Measurements from ENCODE around the gene CSRP3. TPM values are rescaled to one million over a fixed set of nuclear protein-coding genes. Genes with fewer than 3 reads are reported as not detected.

Gene CSRP3
- total RNA-seq, 2 donors from 2014 or later, result 2.7 TPM; not detected in 1

DNA sequence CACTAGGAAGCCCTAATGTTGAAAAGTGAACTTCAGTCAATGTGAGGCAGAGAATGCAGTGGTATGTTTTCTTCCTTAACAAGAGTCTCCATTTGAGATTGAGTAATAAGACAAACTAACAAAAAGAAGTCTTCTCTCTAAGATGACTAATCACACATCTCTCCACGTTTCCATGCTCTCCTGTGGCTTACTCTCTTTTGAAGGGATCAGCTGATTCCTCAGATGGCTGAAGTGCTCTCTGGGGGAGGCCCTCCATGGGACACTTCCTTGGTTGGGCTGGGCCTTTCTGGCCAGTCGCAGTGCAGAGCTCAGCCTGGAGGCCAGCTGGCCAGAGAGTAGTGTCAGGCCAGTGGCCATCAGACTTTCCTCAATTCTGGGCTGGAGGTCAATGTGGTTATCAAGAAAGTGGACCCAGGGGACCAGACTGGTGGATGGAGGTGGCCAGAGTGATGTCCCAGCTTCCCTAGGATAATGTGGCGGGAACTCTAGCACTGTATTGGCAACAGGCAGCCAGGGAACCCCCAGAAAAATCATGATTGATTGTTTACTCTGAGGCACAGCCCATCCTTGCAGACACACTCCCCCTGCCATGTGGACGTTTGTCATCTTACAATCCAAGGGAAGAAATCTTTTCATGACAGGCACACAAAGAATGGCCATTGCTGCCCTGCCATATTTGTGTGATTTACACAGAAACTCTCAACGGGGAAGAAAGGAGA is 14.5 kb downstream of the CSRP3 start:
- TF ChIP-seq POLR2A (IDR thresholded peaks at IDR 0.05) (no peak), POLR2AphosphoS5 (IDR thresholded peaks at IDR 0.05) (no peak)
- TF ChIP-seq, protein P1, sequence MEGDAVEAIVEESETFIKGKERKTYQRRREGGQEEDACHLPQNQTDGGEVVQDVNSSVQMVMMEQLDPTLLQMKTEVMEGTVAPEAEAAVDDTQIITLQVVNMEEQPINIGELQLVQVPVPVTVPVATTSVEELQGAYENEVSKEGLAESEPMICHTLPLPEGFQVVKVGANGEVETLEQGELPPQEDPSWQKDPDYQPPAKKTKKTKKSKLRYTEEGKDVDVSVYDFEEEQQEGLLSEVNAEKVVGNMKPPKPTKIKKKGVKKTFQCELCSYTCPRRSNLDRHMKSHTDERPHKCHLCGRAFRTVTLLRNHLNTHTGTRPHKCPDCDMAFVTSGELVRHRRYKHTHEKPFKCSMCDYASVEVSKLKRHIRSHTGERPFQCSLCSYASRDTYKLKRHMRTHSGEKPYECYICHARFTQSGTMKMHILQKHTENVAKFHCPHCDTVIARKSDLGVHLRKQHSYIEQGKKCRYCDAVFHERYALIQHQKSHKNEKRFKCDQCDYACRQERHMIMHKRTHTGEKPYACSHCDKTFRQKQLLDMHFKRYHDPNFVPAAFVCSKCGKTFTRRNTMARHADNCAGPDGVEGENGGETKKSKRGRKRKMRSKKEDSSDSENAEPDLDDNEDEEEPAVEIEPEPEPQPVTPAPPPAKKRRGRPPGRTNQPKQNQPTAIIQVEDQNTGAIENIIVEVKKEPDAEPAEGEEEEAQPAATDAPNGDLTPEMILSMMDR (IDR thresholded peaks at IDR 0.05), result no peak
- Histone ChIP-seq H3K4me1 (replicated peaks) (no peaks in the 10 kb centered on the region), H3K27ac (no peak overlapping the region), H3K27me3 (replicated peaks; ENCODE audit: insufficient read depth) (no peaks in the 10 kb centered on the region), H3K36me3 (no peaks in the 10 kb centered on the region), H3K4me3 (no peak overlapping the region), H3K9me3 (no peaks in the 10 kb centered on the region)
- WGBS, result 60% methylated on average over 5 of the region's 5 CpGs
- no peak for DNase-seq (ENCODE audit: low spot score)
- intact Hi-C loops (cut with DNase I), result no loop called here

DNA sequence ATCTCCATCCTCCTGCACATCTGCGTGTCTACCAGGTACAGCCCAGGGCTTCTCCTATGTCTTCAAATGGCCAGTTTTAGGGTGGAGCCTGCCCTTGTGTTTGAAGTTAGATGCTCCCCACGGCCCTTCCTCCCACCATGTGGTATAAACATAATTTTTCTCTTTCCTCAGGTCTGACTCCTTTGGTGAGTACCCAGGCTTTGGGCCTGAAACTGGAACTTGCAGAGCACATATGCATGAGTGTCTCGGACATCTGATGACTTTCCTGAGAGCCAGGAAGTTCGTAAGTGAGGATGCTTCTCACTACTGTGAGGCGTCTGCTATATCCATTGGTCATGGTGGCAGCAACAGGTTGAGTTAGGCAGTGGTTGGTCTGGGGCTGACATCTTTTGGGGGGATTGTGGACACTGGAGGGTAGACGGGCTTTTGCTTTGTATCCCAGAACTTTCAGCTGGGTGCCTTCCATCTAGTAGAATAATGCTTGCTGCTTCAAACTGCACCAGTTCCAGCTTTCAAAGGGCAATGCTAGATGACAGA is 16.2 kb downstream of the CSRP3 start:
- 76% methylated on average over 6 of the region's 6 CpGs for WGBS
- H3K4me1 ChIP-seq (replicated peaks), result no peaks in the 10 kb centered on the region
- no peaks in the 10 kb centered on the region for H3K9me3 ChIP-seq
- no peak overlapping the region for H3K27ac ChIP-seq
- no peaks in the 10 kb centered on the region for H3K36me3 ChIP-seq
- TF ChIP-seq, protein P1 (IDR thresholded peaks at IDR 0.05), result no peak
- TF ChIP-seq POLR2A (IDR thresholded peaks at IDR 0.05), result no peak
- no peak for TF ChIP-seq POLR2AphosphoS5 (IDR thresholded peaks at IDR 0.05)
- DNase-seq (ENCODE audit: low spot score), result no peak
- H3K4me3 ChIP-seq, result no peak overlapping the region
- H3K27me3 ChIP-seq (replicated peaks; ENCODE audit: insufficient read depth), result no peaks in the 10 kb centered on the region
- intact Hi-C loops (cut with DNase I), result no loop called here

DNA sequence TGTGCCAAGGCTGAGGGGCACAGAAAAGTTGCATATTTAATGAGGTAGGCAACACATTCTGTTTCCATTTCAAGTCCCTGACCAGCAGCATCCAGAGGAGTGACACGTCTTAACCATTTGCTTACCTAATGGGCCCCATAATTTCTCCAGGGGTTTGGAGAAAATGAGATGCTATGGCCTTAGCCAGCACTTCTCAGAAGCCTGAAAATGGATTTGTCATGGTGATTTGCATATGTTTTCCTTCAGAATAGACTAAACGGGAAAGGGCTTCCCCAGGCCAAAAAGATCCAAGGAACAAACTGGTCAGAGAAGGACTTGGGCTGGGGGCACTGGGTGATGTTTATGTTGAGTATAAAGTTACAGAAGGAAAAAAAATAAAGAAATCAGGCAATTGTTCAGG is 16.7 kb downstream of the CSRP3 start:
- no peak for DNase-seq (ENCODE audit: low spot score)
- Histone ChIP-seq H3K9me3 (no peaks in the 10 kb centered on the region), H3K4me1 (replicated peaks) (no peaks in the 10 kb centered on the region), H3K27me3 (replicated peaks; ENCODE audit: insufficient read depth) (no peaks in the 10 kb centered on the region), H3K36me3 (no peaks in the 10 kb centered on the region), H3K4me3 (no peak overlapping the region), H3K27ac (no peak overlapping the region)
- TF ChIP-seq POLR2A (IDR thresholded peaks at IDR 0.05), result no peak
- TF ChIP-seq, protein P1 (IDR thresholded peaks at IDR 0.05), result no peak
- no peak for TF ChIP-seq POLR2AphosphoS5 (IDR thresholded peaks at IDR 0.05)
- 68% methylated on average over 2 of the region's 2 CpGs for WGBS
- intact Hi-C loops (cut with DNase I), result no loop called here

DNA sequence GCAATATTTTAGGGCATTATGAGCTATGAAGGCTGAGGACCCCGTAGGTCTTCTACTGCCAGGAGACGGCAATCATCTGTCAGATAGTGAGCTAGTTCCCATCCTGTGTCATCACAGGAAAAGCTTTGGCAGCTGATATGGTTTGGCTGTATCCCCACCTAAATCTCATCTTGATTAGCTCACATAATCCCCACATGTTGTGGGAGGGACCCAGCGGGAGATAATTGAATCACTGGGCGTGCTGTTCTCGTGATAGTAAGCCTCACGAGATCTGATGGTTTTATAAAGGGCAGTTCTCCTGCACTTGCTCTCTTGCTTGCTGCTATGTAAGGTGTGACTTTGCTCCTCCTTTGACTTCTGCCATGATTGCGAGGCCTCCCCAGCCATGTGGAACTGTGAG is 18.1 kb downstream of the CSRP3 start:
- Histone ChIP-seq H3K4me3 (no peak overlapping the region), H3K36me3 (no peaks in the 10 kb centered on the region), H3K4me1 (replicated peaks) (no peaks in the 10 kb centered on the region), H3K9me3 (no peaks in the 10 kb centered on the region), H3K27me3 (replicated peaks; ENCODE audit: insufficient read depth) (no peaks in the 10 kb centered on the region), H3K27ac (no peak overlapping the region)
- no peak for DNase-seq (ENCODE audit: low spot score)
- TF ChIP-seq POLR2A (IDR thresholded peaks at IDR 0.05) (no peak), POLR2AphosphoS5 (IDR thresholded peaks at IDR 0.05) (no peak)
- intact Hi-C loops (cut with DNase I), result no loop called here
- WGBS, result 86% methylated on average over 7 of the region's 7 CpGs

DNA sequence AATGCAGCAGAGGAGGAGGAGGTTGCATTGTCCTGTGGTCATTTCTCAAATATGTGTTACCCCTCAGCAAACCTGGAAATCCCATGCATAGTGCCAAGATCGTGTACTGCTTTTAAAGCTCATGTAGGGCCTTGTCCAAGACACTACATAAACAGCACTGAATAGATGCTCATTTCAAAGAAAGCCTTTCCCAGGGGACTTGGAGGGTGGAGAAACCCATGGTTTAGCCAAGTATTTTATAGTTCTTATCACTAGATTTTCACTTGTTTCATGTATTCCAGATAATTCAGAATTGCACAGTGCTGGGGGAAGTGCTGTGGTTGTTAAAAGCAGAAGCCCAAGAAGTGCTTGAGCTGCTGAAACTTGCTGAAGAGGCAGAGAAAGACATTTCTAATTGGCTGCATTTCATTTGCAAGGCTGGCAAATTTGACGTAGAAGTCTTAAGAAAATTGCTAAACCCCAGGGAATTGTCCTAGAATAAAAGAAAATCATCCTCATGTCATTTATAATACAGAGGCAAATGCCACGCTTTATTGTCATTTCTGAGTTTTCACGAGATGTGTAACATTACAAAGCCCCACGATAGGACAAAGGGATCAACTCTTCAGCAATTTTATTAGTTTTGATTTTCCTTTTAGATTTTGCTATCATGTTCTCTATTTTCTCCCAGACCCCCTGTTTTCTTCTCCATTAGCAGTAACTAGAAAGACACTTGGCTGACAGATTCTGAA is 20.1 kb downstream of the CSRP3 start:
- Histone ChIP-seq H3K4me3 (no peak overlapping the region), H3K27ac (no peak overlapping the region), H3K27me3 (replicated peaks; ENCODE audit: insufficient read depth) (no peaks in the 10 kb centered on the region), H3K36me3 (no peaks in the 10 kb centered on the region), H3K9me3 (no peaks in the 10 kb centered on the region), H3K4me1 (replicated peaks) (no peaks in the 10 kb centered on the region)
- 60% methylated on average over 5 of the region's 5 CpGs for WGBS
- TF ChIP-seq POLR2A (IDR thresholded peaks at IDR 0.05) (no peak), POLR2AphosphoS5 (IDR thresholded peaks at IDR 0.05) (no peak)
- TF ChIP-seq, protein P1 (IDR thresholded peaks at IDR 0.05), result no peak
- intact Hi-C loops (cut with DNase I), result no loop called here
- no peak for DNase-seq (ENCODE audit: low spot score)

Data from prostate gland (tissue), 2 donors.